Measurements from ENCODE around the gene ELFN2. TPM values are rescaled to one million over a fixed set of nuclear protein-coding genes. Genes with fewer than 3 reads are reported as not detected.

The ELFN2 gene
- polyA plus RNA-seq, 12 donors, result 0.74 to 2.5 (median 0.98) TPM; not detected in 1

Other genes starting within 250 kb of the ELFN2 start
- gene C1QTNF6, start 239.2 kb downstream of the ELFN2 start, polyA plus RNA-seq (ENCODE audit: insufficient read length in 12 of 12), result 10 to 100 TPM in 10 of 12 donors, 1 to 10 TPM in 1, not detected in 1; 8.2 to 30.3 (median 17.5) TPM
- gene SSTR3, start 215.0 kb downstream of the ELFN2 start, polyA plus RNA-seq (ENCODE audit: insufficient read length in 12 of 12), result under 1 TPM in 1 of 12 donors, not detected in 11; 0.05 TPM
- gene RAC2, start 183.2 kb downstream of the ELFN2 start, polyA plus RNA-seq (ENCODE audit: insufficient read length in 12 of 12), result 10 to 100 TPM in 2 of 12 donors, 1 to 10 TPM in 9, not detected in 1; 3.3 to 32.8 (median 5.5) TPM
- 10 to 100 TPM in 2 of 12 donors, 1 to 10 TPM in 9, not detected in 1; 3.9 to 13.7 (median 5.1) TPM for gene CYTH4, start 145.0 kb downstream of the ELFN2 start, polyA plus RNA-seq (ENCODE audit: insufficient read length in 12 of 12)
- 1 to 10 TPM in 10 of 12 donors, not detected in 2; 4.5 to 9.9 (median 5.7) TPM for gene MFNG, start 58.9 kb upstream of the ELFN2 start, polyA plus RNA-seq (ENCODE audit: insufficient read length in 12 of 12)
- 10 to 100 TPM in 9 of 12 donors, 1 to 10 TPM in 2, not detected in 1; 9.2 to 26.6 (median 11.4) TPM for gene CARD10, start 91.9 kb upstream of the ELFN2 start, polyA plus RNA-seq (ENCODE audit: insufficient read length in 12 of 12)
- gene CDC42EP1, start 133.0 kb upstream of the ELFN2 start, polyA plus RNA-seq (ENCODE audit: insufficient read length in 12 of 12), result 10 to 100 TPM in 11 of 12 donors, not detected in 1; 24.6 to 89.5 (median 31.7) TPM
- gene LGALS2, start 152.6 kb upstream of the ELFN2 start, polyA plus RNA-seq (ENCODE audit: insufficient read length in 12 of 12), result 1 to 10 TPM in 2 of 12 donors, under 1 TPM in 6, not detected in 4; 0.31 to 4.0 (median 0.56) TPM
- gene GGA1, start 181.4 kb upstream of the ELFN2 start, polyA plus RNA-seq (ENCODE audit: insufficient read length in 12 of 12), result 10 to 100 TPM in 11 of 12 donors, not detected in 1; 24.7 to 53.2 (median 39.4) TPM
- gene SH3BP1, start 212.2 kb upstream of the ELFN2 start, polyA plus RNA-seq (ENCODE audit: insufficient read length in 12 of 12), result 10 to 100 TPM in 4 of 12 donors, 1 to 10 TPM in 7, not detected in 1; 5.2 to 27.2 (median 9.2) TPM
- gene PDXP, start 231.2 kb upstream of the ELFN2 start, polyA plus RNA-seq (ENCODE audit: insufficient read length in 12 of 12), result 10 to 100 TPM in 11 of 12 donors, not detected in 1; 11.1 to 25.4 (median 16.6) TPM
- 1,000 to 10,000 TPM in 11 of 12 donors, not detected in 1; 1,080 to 2,513 (median 1,522) TPM for gene LGALS1, start 248.2 kb upstream of the ELFN2 start, polyA plus RNA-seq (ENCODE audit: insufficient read length in 12 of 12)